CD4-positive, alpha-beta T cell treated with Interleukin-1 beta for 1 hour (primary cell): ENCODE measurements around the gene CYB561A3.

Experiments used
- DNase-seq, 2 donors: peaks; one replicate each; pipeline ENCODE4 v3.0.0-alpha.2; 2020 to 2022

The CYB561A3 gene

DNA sequence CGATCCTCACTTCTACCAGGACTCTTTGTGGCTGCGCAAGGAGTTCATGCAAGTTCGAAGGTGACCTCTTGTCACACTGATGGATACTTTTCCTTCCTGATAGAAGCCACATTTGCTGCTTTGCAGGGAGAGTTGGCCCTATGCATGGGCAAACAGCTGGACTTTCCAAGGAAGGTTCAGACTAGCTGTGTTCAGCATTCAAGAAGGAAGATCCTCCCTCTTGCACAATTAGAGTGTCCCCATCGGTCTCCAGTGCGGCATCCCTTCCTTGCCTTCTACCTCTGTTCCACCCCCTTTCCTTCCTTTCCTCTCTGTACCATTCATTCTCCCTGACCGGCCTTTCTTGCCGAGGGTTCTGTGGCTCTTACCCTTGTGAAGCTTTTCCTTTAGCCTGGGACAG, 7.0 kb upstream of the CYB561A3 start:
- DNase-seq, result no peak

DNA sequence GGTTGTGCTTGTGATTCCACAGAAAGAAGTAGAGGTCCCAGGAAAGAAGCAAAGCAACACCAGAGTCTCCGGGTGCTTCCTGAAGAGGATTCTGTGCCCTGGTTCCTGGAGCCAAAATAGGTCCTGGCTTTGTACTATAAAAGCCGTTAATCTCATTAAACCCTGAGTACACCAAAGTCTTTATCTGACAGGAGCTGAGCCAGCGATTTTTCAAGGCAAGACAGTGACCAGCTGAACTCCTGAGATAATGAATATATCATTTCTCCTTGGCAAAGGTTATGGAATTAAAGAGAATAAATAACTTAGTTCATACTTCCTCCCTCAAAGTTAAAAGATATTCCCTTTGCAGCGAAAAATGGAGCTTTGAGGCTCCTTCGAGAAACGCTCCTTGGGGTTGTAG, 5.7 kb upstream of the CYB561A3 start:
- no peak for DNase-seq

DNA sequence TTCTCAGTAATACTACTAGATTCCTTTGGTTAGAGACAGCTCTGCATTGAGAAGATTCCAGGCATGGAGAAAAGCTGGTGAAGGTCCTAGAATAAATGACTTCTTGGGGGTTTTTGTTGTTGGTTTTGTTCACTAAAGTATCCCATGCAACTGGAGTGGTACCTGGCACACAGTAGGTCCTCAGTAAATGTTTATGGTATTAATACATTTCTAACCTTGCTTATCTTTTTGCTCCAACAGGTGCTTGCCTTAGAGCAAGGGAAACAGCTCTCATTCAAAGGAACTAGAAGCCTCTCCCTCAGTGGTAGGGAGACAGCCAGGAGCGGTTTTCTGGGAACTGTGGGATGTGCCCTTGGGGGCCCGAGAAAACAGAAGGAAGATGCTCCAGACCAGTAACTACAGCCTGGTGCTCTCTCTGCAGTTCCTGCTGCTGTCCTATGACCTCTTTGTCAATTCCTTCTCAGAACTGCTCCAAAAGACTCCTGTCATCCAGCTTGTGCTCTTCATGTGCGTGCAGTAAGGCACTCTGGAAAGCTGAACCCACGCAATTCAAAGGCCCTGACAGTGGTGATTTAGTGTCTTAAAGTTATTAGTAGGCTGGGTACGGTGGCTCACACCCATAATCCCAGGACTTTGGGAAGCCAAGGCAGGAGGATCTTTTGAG, 2.5 kb upstream of the CYB561A3 start:
- DNase-seq, result no peak

DNA sequence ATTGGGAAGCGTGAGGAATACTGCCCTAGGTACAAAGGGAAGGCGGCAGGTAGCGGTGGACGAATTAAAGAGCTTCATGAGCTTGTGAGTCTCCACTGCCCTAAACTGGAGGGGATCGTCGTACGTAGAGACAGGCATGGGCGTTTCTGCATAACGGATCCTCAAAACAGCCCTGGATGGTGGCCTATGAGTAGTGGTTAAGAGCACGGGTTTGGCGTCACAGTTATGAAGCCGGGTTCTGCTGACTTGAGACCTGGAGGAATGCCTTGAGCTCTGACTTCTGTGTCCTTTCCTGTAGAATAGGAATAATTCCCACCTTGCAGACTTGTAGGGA, 827 bp upstream of the CYB561A3 start:
- peak; percentile 30 to 31 for DNase-seq

- DNase-seq, result no peak
Measured at GRCh38 chr11:61361237-61361740, 393 bp downstream of the CYB561A3 start.

DNA sequence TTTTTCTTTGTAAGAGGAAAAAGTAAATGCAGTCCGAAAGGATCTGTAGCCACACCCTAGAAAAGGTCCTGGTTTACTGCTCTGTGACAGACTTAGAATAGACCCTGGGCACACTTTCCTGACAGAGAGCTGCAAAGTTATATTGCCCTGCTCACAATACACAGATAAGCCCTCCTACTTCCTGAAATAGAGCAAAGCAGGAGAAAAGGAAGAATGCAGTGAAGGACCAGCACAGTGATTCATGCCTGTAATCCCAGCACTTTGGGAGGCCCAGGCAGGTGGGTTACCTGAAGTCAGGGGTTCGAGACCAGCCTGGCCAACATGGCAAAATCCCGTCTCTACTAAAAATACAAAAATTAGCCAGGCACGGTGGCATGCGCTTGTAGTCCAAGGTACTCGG, 2.2 kb downstream of the CYB561A3 start:
- DNase-seq, result no peak

DNA sequence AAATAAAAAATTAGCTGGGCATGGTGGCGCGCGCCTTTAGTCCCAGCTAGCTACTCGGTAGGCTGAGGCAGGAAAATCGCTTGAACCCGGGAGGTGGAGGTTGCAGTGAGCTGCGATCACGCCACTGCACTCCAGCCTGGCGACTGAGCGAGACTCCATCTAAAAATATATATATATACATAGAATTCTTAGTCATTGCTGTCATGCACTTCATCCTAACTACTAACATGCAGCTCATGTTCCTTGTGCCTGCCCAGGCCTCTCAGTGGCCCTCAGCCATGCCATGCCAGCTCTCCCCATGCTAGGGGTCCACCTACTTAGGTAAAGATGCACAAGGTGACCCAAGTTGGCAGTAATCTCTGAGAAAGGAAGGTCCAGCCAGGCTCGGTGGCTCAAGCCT, 3.1 kb downstream of the CYB561A3 start:
- no peak for DNase-seq

GRCh38 chr11:61357894-61358239, 3.8 kb downstream of the CYB561A3 start:
- no peak for DNase-seq

DNA sequence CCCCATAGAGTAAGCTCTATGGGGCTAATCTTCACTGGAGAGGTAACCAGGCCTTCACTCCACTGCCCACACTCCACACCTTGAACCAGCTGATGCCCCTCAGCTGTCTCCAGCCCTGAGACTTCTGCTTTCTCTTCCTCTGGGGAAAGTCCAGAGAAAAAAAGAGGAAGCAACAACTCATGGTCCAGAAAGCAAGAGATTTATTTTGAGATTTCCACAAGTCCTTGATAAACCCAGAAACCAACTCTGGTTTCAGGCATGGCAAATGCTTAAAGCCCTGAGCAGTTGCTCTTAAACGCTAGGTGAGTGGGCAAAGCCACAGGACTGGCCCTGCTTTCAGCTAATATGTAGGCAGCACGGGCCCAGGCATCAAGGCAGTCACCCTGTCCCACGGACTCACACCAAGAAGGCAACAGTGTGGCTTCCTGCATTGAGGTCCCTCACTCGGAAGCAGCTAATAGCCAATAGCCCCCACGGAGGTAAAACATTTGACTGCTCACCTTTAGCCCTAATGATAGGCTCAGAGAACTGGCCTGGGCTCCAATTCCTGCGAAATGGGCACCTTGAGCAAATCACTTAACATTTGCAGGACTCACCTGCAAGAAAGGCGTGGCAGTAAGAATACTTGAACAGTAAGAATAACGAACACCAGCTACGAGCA, 4.3 kb downstream of the CYB561A3 start:
- peak; percentile 16 to 78 for DNase-seq

DNA sequence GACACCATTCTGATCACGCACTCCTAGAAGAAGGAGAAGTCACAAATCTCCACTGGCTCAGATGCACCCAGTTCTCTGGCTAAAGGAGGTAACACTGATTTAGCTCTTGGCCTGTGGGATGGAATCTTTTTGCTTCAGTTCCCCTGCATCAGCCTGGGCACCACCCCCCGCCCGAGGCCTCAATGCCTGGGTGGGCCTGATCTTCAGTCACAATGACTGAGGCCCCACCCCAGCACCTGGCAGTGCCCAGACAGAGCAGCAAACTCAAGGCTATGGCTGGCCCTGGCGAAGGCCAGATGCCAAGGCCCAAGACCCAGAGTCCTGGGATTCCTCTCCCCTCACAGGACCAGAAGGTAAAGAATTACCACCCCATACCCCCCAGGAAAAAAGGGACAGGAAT, 5.0 kb downstream of the CYB561A3 start:
- DNase-seq, result peak in 1 of 2 donors; percentile 42

- DNase-seq, result no peak
Measured at GRCh38 chr11:61354208-61354607, 7.5 kb downstream of the CYB561A3 start.

DNA sequence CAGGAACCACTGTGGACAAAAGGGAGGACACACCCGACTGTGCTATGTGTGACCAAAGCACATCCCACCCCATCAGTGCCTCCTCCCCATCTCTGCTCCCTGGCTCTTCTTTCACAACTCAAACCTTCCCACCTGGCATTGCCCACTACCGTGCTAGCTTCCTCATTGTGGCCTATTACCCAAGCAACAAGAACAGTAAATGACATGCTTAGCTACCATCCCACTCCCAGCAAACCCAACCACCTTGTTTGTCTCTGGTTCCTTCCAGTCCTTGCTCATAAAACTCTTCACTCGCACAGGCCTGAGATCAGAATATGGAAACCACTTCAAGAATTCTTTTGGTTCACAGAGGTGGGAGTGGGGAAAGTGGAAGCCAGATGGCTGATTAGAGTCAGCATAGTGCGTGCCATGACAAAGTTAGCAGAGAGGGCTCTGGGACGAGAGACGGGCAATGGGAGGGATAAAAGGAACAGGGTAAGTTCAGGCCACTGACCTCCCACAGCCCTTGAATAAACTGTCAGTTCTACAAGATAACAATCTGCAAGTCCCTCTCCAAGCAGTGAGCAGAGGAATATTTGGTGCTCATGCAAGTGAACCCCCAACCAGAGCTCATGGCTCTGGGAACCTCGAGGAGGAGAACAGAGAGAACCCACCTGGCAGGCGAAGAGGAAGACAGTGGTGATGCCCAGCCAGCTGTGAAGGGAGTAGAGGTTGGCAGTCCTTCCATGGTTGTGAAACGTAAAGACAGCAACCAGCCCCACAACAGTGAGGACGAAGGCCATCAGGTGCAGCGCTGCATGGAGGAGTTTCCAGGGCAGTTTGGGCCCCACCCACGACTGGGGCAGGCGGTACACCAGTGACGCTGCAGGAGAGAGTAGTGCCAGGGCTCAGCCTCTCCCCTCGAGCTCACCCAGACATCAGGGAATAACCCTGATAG, 8.3 kb downstream of the CYB561A3 start:
- no peak for DNase-seq

GRCh38 chr11:61352038-61352437, 9.6 kb downstream of the CYB561A3 start:
- DNase-seq, result no peak

DNA sequence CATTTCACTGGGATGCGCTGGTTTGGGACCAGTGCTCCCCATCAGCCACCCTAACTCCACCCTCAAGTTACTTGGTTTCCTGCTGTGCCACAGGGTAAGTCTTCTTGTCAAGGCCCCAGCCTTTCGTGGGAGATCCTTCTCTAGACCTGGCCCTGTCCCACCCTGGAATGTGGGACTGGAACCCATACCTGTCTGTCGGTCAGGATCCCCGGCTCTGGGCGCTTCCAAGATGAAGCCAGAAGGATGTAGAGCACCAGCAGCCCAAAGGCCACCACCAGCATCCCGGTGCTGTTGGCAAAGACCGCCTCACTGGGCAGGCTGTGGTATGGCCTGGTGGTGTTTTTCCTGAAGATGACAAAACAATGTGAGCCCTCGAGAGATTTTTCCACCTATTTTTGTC, 10.9 kb downstream of the CYB561A3 start:
- DNase-seq, result no peak

GRCh38 chr11:61350336-61350735, 11.3 kb downstream of the CYB561A3 start:
- DNase-seq, result no peak

DNA sequence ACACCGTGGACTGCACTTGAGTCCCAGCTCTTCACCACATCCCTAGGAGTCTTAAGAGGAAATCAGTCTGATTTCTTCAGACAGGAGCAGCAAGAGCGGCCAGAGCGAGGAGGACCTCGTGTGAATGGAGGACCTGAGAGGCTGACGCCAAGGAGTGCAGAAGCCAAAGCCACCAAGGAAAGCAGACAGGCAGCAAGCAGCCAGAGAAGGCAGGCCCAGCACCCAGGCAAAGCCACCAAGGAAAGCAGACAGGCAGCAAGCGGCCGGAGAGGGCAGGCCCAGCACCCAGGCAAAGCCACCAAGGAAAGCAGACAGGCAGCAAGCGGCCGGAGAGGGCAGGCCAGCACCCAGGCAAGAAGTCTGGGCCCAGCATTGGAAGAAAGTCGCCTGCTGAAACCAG, 11.8 kb downstream of the CYB561A3 start:
- no peak for DNase-seq

- no peak for DNase-seq
Measured at GRCh38 chr11:61349189-61349751, 12.4 kb downstream of the CYB561A3 start.

GRCh38 chr11:61347916-61348461, 13.7 kb downstream of the CYB561A3 start:
- DNase-seq, result peak in 1 of 2 donors; percentile 80

GRCh38 chr11:61345954-61346843, 15.5 kb downstream of the CYB561A3 start:
- DNase-seq, result no peak

DNA sequence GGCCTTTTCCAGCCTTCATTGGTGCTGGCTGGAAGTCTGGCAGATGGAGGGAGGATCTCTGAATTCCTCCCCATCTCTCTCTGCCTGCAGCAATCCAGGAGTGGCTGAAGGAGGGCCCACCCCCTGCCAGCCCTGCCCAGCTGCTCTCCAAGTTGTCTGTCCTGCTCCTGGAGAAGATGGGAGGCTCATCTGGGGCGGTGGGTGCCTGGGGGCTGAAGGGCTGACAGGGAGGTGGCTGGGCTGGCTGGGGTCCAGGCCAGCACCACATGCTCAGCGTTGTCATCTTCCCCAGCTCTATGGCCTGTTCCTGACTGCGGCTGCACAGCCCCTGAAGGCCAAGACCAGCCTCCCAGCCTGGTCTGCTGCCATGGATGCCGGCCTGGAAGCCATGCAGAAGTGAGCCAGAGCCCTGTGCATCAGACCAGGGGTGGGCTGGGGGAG, 16.5 kb downstream of the CYB561A3 start:
- DNase-seq, result no peak

DNA sequence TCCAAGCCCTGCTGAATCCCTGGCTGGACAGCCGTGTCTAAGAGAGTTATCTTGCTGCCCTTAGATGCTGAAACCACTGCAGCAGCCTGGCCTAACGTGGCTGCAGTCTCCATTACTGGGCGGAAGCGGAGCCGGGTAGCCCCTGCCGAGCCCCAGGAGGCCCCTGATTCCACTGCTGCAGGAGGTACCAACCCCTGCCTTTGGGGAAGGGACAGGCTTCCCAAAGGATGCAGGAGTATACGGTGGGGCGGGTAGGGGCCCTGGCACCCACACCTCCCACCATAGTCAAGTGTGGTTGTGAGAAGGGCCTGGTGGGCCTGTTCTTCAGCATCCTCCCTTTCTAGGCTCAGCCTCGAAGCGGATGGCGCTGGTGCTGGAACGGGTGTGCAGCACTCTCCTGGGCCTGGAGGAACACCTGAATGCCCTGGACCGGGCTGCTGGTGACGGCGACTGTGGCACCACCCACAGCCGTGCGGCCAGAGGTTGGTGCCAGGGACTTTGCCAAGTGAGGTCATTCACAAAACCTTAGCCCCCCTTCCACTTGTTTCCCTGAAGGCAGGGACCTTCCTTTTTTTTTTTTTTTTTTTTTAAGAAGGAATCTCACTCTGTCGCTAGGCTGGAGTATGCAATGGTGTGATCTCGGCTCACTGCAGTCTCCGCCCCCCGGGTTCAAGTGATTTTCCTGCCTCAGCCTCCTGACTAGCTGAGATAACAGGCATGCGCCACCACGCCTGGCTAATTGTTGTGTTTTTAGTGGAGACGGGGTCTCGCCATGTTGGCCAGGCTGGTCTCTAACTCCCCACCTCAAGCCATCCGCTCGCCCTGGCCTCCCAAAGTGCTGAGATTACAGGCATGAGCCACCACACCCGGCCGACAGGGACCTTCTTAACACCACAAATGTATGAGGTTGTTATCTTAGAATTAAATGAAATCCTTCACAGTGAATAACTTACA, 17.6 kb downstream of the CYB561A3 start:
- no peak for DNase-seq
